ENCODE data around the gene TP53I13.

The TP53I13 gene

DNA sequence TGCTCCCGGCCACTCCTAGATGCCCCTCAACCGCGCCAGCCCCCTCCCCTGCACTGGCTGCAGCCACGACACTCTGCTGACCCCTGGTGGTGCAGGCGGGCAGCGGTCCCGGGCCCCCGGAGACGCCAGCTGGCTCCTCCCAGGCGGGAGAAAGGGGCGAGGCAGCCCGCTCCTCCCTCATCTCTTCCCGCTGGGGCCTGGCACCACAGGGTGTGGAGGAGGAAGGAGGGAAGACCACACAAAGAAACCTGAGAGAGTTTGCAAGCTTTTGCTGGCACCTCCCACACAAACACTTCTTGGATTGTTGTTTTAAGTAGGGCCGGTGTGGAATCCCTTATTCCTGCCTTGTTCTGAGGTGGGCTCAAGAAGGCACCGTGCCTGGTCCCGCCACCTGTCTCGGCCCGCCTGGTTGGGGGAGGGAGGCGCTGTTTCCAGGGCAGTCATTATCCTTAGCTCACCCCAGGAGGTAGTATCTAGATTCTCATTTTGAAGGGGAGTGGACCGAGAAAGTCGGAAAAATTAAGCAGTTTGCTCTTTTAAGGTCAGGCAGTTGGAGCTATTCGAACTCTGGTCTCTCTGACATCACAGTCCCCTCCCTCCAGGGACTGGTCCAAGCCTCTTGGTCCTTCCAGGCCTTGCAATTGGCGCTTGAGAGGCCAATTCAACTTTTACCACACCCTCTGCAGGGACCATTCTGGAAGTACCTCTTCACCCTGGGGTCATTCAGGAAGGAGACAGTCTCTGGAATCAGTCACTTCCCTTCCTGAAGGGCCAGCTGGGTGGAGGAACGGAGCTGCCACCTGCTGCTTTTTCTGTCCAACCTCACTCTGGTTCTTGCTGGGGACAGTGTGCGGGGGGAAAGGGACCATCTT lies 23.5 kb downstream of the TP53I13 start:
- peak overlapping the region; percentile 46 for H3K4me3 ChIP-seq (ENCODE audit: low read length)
- TF ChIP-seq, protein P1, sequence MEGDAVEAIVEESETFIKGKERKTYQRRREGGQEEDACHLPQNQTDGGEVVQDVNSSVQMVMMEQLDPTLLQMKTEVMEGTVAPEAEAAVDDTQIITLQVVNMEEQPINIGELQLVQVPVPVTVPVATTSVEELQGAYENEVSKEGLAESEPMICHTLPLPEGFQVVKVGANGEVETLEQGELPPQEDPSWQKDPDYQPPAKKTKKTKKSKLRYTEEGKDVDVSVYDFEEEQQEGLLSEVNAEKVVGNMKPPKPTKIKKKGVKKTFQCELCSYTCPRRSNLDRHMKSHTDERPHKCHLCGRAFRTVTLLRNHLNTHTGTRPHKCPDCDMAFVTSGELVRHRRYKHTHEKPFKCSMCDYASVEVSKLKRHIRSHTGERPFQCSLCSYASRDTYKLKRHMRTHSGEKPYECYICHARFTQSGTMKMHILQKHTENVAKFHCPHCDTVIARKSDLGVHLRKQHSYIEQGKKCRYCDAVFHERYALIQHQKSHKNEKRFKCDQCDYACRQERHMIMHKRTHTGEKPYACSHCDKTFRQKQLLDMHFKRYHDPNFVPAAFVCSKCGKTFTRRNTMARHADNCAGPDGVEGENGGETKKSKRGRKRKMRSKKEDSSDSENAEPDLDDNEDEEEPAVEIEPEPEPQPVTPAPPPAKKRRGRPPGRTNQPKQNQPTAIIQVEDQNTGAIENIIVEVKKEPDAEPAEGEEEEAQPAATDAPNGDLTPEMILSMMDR (conservative IDR thresholded peaks at IDR 0.05; ENCODE audit: low read depth, low read length), result peak; percentile 97
- DNase-seq (ENCODE audit: low read depth), result peak; percentile 86

DNA sequence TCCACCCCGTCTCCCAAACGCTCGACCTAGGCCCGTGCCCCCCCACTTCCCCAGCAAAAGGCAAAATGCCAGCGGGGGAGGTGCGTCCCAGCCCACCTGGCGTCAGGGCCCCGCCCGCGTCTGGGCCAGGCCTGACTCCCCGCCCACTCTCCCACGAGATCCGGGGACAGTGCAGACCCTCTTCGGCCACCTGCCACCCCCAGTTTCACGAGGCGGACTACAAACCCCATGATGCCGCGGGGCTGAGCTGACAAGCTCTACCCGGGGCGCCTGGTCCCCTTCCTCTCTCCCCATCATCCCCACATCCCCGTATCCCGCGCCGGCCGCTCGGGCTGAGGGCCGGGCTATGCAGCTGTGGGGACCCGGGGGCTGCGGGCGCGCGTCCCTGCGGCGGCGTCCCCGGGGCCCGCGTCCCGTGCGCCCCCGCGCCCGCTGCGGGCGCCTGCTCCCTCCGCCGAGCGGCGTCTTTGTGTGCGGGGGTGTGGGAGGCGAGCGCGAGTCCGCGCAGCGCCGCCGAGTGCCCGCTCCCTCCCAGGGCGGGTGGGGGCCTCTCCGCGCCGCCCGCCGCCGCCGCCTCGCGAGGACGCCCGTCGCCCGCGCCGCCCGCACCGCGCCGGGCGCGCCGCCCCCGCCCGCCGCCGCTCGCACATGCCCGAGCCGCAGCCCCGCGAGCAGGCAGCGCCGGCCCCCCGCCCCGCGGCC lies 24.5 kb downstream of the TP53I13 start, which contains the start of gene ANKRD13B:
TSS of gene ANKRD13B (plus strand) at position 283 of the 702 bp plus-strand sequence. CDS start 490 bp downstream, outside the sequence.
- peak within 1 kb of the TSS; percentile 68 for H3K4me3 ChIP-seq (ENCODE audit: low read length)
- DNase-seq (ENCODE audit: low read depth), result no peak
- TF ChIP-seq, protein P1 (conservative IDR thresholded peaks at IDR 0.05; ENCODE audit: low read depth, low read length), result no peak

DNA sequence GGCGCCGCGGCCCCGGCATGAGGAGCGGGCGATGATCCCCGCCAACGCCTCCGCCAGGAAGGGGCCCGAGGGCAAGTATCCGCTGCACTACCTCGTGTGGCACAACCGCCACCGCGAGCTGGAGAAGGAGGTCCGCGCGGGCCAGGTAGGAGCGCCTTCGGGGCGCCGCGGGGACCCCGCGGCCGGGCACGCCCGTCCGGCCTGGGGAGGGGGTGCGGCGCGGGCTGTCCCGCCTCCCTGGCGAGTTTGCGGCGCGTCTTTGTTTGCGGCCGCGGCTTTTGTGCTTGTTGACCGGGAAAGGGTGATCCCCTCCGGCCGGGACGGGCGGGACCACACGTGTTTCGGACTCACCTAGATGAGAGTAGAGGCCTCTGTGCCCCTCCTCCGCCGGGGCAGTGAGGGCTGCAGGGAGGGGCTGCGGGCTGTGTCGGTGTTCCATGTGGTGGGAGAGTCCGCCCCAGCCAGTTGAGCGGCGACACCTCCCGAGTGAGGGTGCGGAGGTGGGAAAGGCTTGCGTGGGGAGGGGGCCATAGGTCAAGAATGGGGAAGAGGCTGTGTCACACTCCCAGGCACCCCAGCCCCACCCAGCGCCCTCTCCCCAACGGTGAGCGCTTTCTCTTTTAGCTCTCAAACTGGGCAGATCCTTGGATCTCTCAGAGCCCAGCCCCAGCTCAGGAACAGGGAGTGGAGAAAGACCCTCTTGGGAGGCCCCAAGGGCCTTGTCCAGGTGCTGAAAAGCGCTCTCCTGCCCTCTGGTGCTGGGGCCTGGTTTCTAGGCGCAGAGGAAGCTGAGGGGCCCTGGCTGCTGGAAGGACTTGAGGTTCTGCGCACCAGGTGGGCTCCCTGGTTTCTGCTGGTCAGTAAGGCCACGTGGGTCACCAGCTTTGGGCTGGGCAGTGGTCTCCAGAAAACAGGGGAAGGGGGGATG lies 25.4 kb downstream of the TP53I13 start:
- TF ChIP-seq, protein P1 (conservative IDR thresholded peaks at IDR 0.05; ENCODE audit: low read depth, low read length), result peak; percentile 59

DNA sequence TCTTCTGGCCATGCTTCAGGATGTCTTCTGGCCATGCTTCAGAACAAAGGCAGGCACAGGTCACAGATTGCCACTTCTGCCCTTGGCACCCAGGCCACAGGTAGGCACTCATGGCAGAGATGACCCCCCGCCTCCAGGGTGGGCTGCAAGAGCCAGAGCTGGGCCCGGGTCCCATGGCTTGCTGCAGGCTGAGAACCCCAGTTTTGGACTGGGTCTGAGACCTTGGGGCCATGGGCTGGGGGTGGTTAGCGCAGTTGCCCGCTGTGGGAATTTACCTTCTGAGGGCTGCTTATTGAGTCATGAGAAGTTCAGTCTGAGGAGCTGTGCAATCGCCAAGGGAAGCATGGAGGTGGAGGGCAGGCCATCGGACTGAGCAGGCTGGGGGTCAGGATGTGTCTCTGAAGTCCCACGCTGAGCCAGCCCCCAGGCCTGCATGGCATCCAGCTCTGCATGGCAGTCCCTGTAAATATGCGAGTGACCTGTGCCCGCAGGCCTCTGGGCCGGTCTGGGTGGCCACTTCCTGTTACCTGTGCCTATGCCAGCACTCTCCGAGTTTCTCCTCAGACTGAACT lies 26.1 kb downstream of the TP53I13 start:
- DNase-seq (ENCODE audit: low read depth), result no peak
- H3K4me3 ChIP-seq (ENCODE audit: low read length), result peak overlapping the region; percentile 68
- TF ChIP-seq, protein P1 (conservative IDR thresholded peaks at IDR 0.05; ENCODE audit: low read depth, low read length), result no peak

More for the DNA sequence above, 25.4 kb downstream of the TP53I13 start:
- H3K4me3 ChIP-seq (ENCODE audit: low read length), result peak overlapping the region; percentile 68
- no peak for DNase-seq (ENCODE audit: low read depth)

DNA sequence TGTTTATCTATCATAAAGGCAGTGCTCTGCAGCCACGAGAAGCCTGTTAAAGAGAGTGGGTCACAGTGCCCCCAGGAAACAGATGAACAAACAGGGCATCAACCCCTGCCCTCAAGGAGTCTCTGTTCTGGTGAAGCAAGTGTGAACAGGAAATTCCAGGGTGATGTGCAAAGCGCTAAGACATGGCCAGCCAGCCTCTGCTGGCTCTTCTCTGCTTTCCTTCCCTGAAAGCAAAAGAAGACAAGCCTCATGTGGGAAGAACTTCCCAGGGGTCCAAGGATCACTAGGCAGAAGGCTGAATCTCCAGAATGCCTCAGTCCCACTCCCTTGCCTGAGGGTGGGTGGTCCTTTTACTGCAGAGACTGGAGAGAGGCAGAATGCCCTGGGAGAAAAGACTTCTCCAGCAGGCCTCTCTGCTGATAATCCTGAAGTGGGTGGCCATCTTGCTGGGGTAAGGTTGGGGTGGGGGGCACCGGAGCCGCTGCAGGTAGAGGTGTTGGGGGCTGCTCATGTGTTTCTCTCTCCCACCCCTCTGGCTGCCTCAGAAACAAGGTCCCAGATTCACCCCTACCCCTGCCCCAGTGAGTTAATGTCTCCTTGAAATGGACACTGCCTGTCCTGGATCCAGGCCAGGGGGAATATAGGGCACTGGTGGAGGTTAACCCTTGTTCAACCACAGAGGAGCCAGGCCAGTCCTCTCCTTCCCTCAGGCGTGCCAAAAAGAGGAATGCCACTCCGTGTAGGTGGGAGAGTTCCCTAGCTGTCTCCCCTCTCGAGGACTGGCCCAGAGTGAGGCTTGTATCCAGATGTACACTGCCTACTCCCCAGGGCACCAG lies 26.8 kb downstream of the TP53I13 start:
- no peak overlapping the region for H3K4me3 ChIP-seq (ENCODE audit: low read length)
- DNase-seq (ENCODE audit: low read depth), result no peak
- TF ChIP-seq, protein P1 (conservative IDR thresholded peaks at IDR 0.05; ENCODE audit: low read depth, low read length), result no peak

Measured in retinal pigment epithelial cell (primary cell).